OCI-LY3 (cell line): ENCODE results near the gene SMARCA5.

Source experiments
- EZH2phosphoT487 ChIP-seq: fragments of 200-600 bp; shearing (Covaris generic); IDR thresholded peaks from 2 replicates; pipeline ENCODE4 v1.6.1; 2018; ENCODE audit warnings: antibody characterized with exemption, mixed run types, low read depth
- TF ChIP-seq, protein P1 (sequence below): fragments of 200-600, 300-600 bp; sonication (generic); IDR thresholded peaks from 2 replicates; pipeline ENCODE4 v1.5.1; 2014; ENCODE audit warnings: antibody characterized with exemption, low read length, low read depth

DNA sequence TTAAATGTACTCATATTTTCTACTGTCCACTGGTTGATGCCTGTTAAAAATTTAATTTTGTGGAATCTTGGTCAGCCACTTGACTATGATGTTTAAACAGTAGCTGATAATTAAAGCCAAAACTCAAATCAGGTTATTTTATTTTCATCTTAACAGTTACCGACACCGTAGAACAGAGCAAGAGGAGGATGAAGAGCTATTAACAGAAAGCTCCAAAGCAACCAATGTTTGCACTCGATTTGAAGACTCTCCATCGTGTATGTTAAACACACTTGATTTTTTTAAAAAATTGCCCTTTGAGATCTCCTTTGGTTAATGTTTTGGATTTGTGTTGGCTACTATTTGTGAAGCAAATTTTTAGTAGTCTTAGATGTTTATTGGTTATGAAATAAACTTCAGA is 10.7 kb downstream of the SMARCA5 start:
- TF ChIP-seq, protein P1, sequence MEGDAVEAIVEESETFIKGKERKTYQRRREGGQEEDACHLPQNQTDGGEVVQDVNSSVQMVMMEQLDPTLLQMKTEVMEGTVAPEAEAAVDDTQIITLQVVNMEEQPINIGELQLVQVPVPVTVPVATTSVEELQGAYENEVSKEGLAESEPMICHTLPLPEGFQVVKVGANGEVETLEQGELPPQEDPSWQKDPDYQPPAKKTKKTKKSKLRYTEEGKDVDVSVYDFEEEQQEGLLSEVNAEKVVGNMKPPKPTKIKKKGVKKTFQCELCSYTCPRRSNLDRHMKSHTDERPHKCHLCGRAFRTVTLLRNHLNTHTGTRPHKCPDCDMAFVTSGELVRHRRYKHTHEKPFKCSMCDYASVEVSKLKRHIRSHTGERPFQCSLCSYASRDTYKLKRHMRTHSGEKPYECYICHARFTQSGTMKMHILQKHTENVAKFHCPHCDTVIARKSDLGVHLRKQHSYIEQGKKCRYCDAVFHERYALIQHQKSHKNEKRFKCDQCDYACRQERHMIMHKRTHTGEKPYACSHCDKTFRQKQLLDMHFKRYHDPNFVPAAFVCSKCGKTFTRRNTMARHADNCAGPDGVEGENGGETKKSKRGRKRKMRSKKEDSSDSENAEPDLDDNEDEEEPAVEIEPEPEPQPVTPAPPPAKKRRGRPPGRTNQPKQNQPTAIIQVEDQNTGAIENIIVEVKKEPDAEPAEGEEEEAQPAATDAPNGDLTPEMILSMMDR = no peak
- no peak for TF ChIP-seq EZH2phosphoT487
